Thyroid gland (tissue), 4 donors: ENCODE measurements around the gene TOP3A.

Source experiments
- CTCF ChIP-seq, 6 experiments: fragments of 200-600 bp in 3 of 6; fragments of 450-650 bp in 3 of 6; sonication (generic) in 3 of 6; IDR thresholded peaks; one replicate each; pipeline ENCODE4 v1.5.1; 2016 to 2019; ENCODE audit warnings: antibody characterized with exemption in 6 of 6, mild to moderate bottlenecking in 2 of 6, inconsistent platforms in 1 of 6, moderate library complexity in 1 of 6
- POLR2A ChIP-seq, 2 donors: fragments of 450-650 bp; IDR thresholded peaks; one replicate each; pipeline ENCODE4 v1.6.1; 2017; ENCODE audit warnings: antibody characterized with exemption in 2 of 2, mild to moderate bottlenecking in 2 of 2, moderate library complexity in 1 of 2

DNA sequence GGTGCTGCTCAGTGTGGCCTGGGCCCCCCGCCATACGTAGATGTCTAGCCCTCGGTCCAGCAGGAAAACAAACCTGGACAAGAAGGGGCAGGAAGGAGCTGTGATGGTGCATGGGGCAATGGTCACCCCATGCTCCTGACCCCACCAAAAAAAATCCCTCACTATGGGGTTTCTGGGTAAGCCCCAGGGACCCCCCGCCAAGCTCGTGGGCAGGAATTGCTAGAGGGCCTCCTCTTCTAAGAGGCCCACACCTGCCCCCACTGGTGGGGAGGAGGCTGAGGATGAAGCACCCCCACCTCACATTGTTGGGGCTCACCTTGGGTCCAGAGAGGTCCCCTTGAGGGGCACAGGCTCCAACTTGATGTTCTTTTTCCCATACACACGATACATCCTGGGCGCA is 66.0 kb downstream of the TOP3A start:
- TF ChIP-seq CTCF (IDR thresholded peaks at IDR 0.05) (no peak), POLR2A (IDR thresholded peaks at IDR 0.05) (no peak)
